GM23338 (cell line): ENCODE measurements around the gene PDCD11.

Experiments
- CTCF ChIP-seq, 2 experiments: fragments of 200-600 bp in 1 of 2; sonication (generic) in 1 of 2; conservative IDR thresholded peaks; 2 replicates each; pipeline versions ENCODE4 v1.5.1 to v1.6.1; 2016 to 2017; ENCODE audit warnings: antibody characterized with exemption in 2 of 2, low read depth in 2 of 2, mild to moderate bottlenecking in 2 of 2, moderate library complexity in 1 of 2
- EZH2 ChIP-seq: fragments of 200-600 bp; sonication (generic); IDR thresholded peaks from one replicate; pipeline ENCODE4 v1.8.0; 2017; ENCODE audit warnings: antibody characterized with exemption, mild to moderate bottlenecking, low read depth; ENCODE audit not compliant: unreplicated experiment

GRCh38 chr10:103441206-103441605 is 44.8 kb downstream of the PDCD11 start:
- TF ChIP-seq EZH2 = no peak
- no peak for TF ChIP-seq CTCF (conservative IDR thresholded peaks at IDR 0.05; ENCODE audit: low read depth in 2 of 2)
